Fibroblast of peridontal ligament (primary cell): Measurements from ENCODE around the gene MS4A4E.
"Not testable (repeated sequence)": the region's sequence is repeated elsewhere in the genome, so short reads cannot be mapped to it uniquely, and the experiment has no call there.

Experiments used
- DNase-seq: peaks from one replicate; pipeline ENCODE4 v3.0.0-alpha.2; 2010; ENCODE audit errors: extremely low read depth

Gene MS4A4E

GRCh38 chr11:60221692-60222091 is 21.2 kb downstream of the MS4A4E start:
- no peak for DNase-seq

DNA sequence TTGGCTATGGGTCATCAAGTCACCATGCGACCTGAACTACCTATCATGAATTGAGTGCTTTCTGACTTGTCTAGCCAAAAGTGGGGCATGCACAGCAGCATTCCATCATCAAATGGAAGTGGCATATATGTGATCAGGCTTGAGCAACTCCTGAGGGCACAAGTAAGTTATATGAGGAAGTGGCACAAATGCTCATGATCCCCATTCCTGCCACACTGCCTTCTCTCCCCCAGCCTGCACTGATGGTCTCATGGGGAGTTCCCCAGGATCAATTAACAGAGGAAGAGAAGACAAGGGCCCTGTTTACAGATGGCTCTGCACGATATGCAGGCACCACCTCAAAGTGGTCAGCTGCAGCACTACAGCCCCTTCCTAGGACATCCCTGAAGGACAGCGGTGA is 21.8 kb downstream of the MS4A4E start:
- no peak for DNase-seq

DNA sequence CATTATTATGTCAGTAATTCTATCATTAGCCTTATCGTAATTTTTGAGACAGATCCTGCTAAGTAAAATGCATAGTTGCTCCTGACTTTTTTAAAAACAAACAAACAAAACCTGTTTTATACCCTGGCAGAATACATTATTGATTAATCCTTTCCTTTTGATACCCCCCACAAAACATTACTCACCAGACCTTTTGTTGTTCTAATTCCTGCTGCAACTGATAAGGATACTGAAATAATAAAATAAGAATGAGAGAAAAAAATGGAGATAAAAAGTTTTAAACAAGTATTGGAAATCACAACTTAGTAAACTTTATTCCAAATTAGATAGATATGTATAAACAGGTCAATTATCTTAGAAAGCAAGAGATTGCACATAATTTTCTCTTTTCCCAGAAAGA is 28.6 kb downstream of the MS4A4E start:
- no peak for DNase-seq

DNA sequence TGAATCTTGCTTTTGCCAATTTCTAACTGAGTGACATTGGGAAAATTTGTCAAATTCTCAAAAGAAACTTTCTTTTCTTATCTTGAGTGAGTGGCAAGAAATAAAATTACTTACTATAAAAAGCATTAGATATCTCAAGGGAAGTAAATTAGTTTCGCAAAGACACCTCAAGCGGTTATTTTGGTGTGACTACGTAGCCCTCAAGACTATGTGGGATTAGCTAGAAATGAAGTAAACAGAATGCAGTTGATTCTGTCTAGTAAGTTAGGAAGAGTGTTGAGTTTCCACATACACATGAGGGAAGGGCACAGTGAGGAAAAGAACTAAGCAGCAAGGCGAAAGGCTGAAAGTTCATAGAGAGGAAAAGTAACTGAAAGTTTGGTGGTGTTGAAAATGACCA is 31.7 kb downstream of the MS4A4E start:
- DNase-seq = no peak

DNA sequence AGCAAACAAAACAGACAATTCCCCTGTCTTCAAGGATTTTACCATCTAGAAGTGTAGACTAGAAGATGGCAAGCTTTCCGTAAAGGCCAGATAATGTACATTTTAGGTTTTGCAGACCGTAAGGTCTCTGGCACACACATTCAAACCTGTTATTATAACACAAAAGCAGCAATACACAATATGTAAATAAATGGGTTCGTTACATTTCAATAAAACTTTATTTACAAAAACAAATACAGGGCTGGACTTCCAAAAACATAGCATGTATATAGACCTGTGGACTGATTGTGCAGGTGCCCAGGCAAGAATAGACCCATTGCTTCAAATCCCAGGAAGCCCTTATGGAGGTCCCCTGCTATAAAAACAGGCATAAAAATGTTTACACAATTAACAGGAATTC is 33.0 kb downstream of the MS4A4E start:
- DNase-seq = no peak

DNA sequence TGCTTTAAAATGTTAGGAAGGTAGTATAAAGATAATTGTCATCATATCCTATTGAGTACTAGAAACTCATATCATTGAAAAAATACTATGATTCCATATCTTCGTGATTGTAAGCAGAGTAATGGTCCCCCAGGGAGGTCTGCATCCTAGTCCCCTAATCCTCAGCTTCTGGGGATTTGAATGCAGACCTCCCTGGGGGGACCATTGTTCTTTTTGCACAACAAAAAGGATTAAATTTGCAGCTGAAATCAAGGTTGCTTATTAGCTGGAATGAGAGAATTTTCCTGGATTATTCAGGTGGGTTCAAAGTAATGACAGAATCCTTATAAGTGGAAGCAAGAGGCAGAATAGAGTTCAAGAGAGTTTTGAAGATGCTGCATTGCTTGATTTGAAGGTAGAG is 34.0 kb downstream of the MS4A4E start:
- DNase-seq = no peak

DNA sequence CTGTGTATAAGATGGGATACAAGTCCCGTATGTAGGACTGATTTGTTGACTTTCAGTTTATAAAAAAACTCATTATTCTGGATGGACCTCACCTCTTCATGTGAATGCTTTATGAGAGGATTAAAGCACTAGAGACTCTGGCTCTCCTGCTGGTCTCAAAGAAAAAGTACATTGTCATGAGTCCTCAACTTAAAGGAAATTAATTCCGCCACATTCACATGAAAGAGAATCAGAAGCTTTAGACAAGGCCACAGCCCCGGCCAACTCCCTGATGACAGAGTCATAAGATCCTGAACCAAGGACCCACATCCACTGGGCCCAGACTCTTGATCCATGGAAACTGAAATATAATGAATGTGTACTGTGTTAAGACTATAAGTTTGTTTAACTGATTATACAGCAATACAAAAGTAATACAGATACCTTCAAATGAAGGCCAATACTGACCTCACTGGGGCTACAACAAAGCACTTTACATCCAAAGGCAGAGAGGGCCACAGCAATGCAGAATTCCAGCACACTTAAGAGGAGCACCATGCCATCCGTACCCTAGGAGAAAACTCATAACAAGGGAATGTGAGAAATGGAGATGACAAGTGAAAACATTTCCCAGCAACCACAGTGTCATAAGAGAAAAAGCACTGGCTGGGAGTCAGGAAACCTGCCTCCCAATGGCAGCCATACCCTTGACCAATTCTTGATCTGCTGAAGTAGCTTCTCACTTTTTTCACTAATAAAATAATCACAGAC is 34.6 kb downstream of the MS4A4E start:
- no peak for DNase-seq

- no peak for DNase-seq
Observed at GRCh38 chr11:60206616-60207015, 36.3 kb downstream of the MS4A4E start.

- DNase-seq = no peak
Observed at GRCh38 chr11:60204922-60205321, 38.0 kb downstream of the MS4A4E start.

DNA sequence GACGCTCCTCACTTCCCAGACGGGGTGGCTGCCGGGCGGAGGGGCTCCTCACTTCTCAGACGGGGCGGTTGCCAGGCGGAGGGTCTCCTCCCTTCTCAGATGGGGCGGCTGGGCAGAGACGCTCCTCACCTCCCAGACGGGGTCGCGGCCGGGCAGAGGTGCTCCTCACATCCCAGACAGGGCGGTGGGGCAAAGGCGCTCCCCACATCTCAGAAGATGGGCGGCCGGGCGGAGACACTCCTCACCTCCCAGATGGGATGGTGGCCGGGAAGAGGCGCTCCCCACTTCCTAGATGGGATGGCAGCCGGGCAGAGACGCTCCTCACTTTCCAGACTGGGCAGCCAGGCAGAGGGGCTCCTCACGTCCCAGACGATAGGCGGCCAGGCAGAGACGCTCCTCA is 41.6 kb downstream of the MS4A4E start:
- DNase-seq = not testable (repeated sequence)

- DNase-seq = no peak
Observed at GRCh38 chr11:60197442-60197841, 45.5 kb downstream of the MS4A4E start.

DNA sequence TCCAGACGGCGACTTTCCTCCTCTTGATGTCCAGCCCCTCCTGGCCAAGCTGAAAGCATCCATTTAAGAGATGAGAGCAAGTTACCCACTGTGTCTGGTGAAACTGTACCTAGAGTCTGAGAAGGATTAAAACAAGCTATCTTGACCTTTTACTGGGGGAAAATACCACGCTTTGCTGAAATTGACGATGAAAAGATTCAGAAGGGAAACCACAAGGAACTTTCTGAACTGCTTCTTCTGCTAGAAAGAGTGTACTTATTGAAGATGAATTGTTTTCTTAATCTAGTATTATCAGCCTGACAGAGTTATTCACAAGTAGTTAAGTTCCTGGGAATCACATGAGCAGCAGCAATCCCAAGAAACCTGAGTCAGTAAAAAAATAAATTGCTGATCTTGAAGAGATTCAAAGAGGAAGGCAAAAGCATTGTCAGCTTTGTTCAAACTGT is 47.0 kb downstream of the MS4A4E start:
- DNase-seq = no peak

- DNase-seq = no peak
Observed at GRCh38 chr11:60194511-60194910, 48.4 kb downstream of the MS4A4E start.

GRCh38 chr11:60193687-60194433 is 49.1 kb downstream of the MS4A4E start:
- peak; percentile 12 for DNase-seq

DNA sequence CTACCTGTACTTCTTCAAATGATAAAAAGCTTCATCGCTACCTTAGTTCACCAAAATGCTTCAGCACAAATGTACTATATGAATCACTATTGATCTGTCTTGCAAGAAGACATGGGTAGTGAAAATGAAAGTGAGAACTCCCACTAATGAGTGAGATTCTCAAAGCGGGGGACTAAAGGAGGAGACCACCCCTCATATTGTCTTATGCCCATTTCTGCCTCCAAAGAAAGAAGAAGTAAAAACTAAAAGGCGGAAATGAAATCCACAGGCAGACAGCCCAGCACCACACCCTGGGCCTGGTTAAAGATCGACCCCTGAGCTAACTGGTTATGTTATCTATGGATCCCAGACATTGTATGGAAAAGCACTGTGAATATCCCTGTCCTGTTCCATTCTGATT is 50.4 kb downstream of the MS4A4E start:
- DNase-seq = not testable (repeated sequence)

DNA sequence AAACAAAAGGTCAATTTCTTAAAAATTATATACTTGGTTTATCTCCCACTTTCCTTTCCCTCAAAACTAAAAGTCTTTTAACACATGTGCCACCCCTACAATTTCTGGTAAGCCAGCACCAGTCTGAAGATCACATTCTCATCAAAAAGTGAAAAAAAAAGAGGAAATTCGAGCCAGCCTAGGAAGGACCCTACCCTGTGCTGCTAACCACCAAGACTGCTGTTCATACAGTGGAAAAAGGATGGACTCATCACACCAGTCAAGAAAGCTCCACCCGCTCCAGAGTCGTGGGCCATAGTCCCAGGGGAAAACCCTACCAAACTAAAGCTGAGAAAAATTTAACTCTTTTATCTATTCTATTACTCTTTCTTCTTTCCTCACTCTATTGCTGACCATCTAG is 54.5 kb downstream of the MS4A4E start:
- not testable (repeated sequence) for DNase-seq

- not testable (repeated sequence) for DNase-seq
Observed at GRCh38 chr11:60186128-60186527, 56.8 kb downstream of the MS4A4E start.

GRCh38 chr11:60185512-60185827 is 57.5 kb downstream of the MS4A4E start:
- DNase-seq = not testable (repeated sequence)

DNA sequence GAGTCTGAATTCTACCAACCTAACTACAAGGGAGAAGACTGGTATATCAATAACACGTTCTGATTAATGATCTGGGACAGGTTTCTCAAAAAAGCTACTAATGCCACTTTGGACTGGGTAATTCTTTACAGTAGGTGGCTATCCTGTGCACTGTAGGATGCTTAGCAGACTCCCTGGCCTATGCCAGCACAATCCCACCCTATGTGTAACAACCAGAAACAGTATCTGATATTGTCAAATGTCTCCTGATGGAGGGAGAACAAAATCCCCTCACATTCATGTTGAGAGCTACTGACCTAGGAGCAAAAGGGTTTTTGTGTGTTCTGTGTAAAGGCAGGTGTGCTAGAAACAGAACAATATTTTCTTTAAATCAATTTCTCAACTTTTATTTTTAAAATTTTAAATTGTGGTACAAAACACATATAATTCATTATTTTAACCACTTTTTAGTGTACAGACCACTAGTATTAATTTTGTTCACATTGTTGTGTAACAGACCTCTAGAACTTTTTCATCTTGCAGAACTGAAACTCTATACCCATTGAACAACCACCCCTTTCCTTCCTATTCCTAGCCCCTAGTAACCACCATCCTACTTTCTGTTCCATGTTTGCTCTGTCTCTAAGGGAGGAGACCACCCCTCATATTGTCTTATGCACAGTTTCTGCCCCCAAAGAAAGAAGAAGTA is 58.0 kb downstream of the MS4A4E start:
- no peak for DNase-seq

DNA sequence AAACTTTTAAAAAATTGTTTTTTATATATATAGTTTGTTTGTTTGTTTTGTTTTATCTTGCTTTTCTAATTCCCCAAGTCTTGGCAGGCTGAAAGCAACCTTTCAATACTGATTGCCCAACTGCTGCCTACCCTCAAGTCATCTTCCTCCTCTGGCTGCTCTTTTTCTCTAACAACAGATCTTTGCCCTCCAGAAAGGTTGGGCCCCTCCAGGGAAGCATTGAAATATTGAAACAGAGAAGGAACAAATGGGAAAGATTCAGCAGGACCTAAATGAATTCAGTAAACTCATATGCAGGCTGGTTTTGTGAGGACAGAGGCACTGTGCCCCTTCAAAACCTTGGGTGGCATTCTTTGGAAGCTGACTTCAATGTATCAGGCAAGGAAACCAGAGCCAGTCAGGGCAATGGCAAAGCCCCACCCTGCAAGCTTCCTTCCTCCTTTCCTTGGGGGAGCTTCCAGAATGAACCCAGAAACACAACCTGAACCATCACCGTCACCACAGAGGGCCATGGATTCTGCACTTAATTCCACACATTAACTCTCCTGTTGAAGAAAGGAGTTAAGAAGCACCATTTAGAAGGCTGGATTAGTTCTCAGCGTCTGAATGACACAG is 59.2 kb downstream of the MS4A4E start:
- DNase-seq = no peak

DNA sequence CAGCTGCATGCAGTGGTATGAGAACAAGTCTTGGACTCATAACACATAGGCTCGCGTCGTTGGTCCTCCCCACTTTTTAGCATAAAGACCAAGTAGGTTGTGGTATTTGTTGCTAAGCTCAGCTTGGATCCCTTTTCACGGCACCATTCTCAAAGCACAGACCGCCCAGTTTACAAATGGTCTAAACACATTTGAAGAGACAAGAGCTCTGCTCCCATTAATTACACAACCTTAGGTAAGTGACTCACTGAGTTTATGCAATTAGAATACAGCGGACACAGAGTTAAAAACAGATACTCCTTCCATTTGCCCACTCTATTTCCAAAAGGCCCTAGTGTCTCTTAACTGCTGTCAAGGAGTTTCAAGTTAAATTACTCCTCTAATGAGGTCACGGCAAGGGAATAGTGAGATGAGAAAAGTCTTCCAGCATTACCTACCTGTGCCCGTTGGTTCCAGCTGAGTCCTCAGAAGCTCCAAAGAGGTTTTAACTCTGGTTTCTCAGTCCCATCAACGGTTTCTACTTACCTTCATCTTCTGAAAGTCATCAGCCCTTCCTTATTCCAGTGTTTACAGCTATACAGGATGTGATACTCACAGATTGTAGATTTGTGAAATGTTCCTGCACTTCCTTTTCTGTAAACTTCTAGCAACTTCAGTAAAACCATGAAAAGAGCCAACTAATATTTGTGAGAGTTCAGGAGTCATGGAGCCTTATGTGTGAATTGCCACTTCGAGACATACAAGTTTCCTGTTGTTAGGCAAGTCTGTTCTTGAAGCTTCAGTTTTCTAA is 60.2 kb downstream of the MS4A4E start, which contains the start of gene MS4A6A:
TSS of gene MS4A6A (minus strand) at position 543 of the 790 bp plus-strand sequence. CDS start 1,356 bp downstream, outside the sequence.
- no peak for DNase-seq
